Measurements from ENCODE around the gene FXYD2. TPM values are rescaled to one million over a fixed set of nuclear protein-coding genes. Genes with fewer than 3 reads are reported as not detected.

Gene FXYD2
- total and polyA plus RNA-seq, 2 of the 13 experiments (the other 11 are each of a cell fraction or from before 2014, with no cell fraction given), result 45.9 to 106 TPM

GRCh38 chr11:117774553-117774952, 50.0 kb downstream of the FXYD2 start:
- Histone ChIP-seq H3K4me1 (ENCODE audit: insufficient read depth, low read length) (no peaks in the 10 kb centered on the region), H3K36me3 (replicated peaks in 1 of 2; ENCODE audit: control insufficient read depth in 1 of 2, insufficient read depth in 2 of 2, low read length in 2 of 2) (no peaks in the 10 kb centered on the region), H3K79me2 (ENCODE audit: insufficient read depth, low read length) (no peaks in the 10 kb centered on the region), H3K4me2 (ENCODE audit: low read depth, low read length) (no peak overlapping the region), H3K27ac (ENCODE audit: extremely low read length, insufficient read depth, low read length) (no peak overlapping the region), H4K20me1 (ENCODE audit: insufficient read depth, low read length) (no peaks in the 10 kb centered on the region), H3K4me3 (replicated peaks in 1 of 3; ENCODE audit: insufficient read depth in 1 of 3, low read depth in 2 of 3, low read length in 3 of 3) (no peak overlapping the region), H3K9ac (ENCODE audit: insufficient read depth, low read depth, low read length) (no peak overlapping the region), H3K27me3 (ENCODE audit: control insufficient read depth in 1 of 2, insufficient read depth in 2 of 2, low read length in 2 of 2) (no peaks in the 10 kb centered on the region), H2AFZ (ENCODE audit: low read length) (no peak overlapping the region), H3K9me3 (ENCODE audit: low read length) (no peaks in the 10 kb centered on the region)
- in situ Hi-C loops (cut with HindIII; ENCODE audit: extremely low pct_ligation_motif_present, low pct_unique_long_range_greater_than_20kb) (no loop called here), intact Hi-C loops (cut with micrococcal nuclease; ENCODE audit: unreplicated experiment) (no loop called here)
- ATAC-seq, result no peak
- CTCF ChIA-PET (ENCODE audit: low intra/inter-chr PET ratio, low total read pairs), result no interaction called here
- POLR2A ChIA-PET, result no interaction called here
- BruUV-seq (replicated peaks), result no TSS peak
- DNase-seq (ENCODE audit: low spot score), result no peak
- FAIRE-seq, result no peak
- TF ChIP-seq ZUFSP (CRISPR knock-in tag; IDR thresholded peaks at IDR 0.05; ENCODE audit: borderline replicate concordance), result no peak
- TF ChIP-seq ZNF24 (IDR thresholded peaks at IDR 0.05), result no peak
- TF ChIP-seq CCDC6 (CRISPR knock-in tag; IDR thresholded peaks at IDR 0.05), result no peak
- no peak for TF ChIP-seq PREB (CRISPR knock-in tag; IDR thresholded peaks at IDR 0.05)
- TF ChIP-seq ZNF343 (CRISPR knock-in tag; IDR thresholded peaks at IDR 0.05), result no peak
- TF ChIP-seq IRX3 (CRISPR knock-in tag; IDR thresholded peaks at IDR 0.05; ENCODE audit: borderline replicate concordance, low read depth), result no peak
- WGBS (ENCODE audit: low lambda C conversion rate), result 52% methylated on average over 3 of the region's 3 CpGs

- DNase-seq (ENCODE audit: low spot score) (no peak), FAIRE-seq (no peak), ATAC-seq (no peak)
- Histone ChIP-seq H3K79me2 (ENCODE audit: insufficient read depth, low read length) (no peaks in the 10 kb centered on the region), H3K4me3 (replicated peaks in 1 of 3; ENCODE audit: insufficient read depth in 1 of 3, low read depth in 2 of 3, low read length in 3 of 3) (no peak overlapping the region), H3K27me3 (ENCODE audit: control insufficient read depth in 1 of 2, insufficient read depth in 2 of 2, low read length in 2 of 2) (no peaks in the 10 kb centered on the region), H2AFZ (ENCODE audit: low read length) (no peak overlapping the region), H3K4me2 (ENCODE audit: low read depth, low read length) (no peak overlapping the region), H3K9me3 (ENCODE audit: low read length) (no peaks in the 10 kb centered on the region), H3K4me1 (ENCODE audit: insufficient read depth, low read length) (no peaks in the 10 kb centered on the region), H3K36me3 (replicated peaks in 1 of 2; ENCODE audit: control insufficient read depth in 1 of 2, insufficient read depth in 2 of 2, low read length in 2 of 2) (no peaks in the 10 kb centered on the region), H3K27ac (ENCODE audit: extremely low read length, insufficient read depth, low read length) (no peak overlapping the region), H3K9ac (ENCODE audit: insufficient read depth, low read depth, low read length) (no peak overlapping the region), H4K20me1 (ENCODE audit: insufficient read depth, low read length) (no peaks in the 10 kb centered on the region)
- BruUV-seq (replicated peaks), result no TSS peak
- in situ Hi-C loops (cut with HindIII; ENCODE audit: extremely low pct_ligation_motif_present, low pct_unique_long_range_greater_than_20kb) (no loop called here), intact Hi-C loops (cut with micrococcal nuclease; ENCODE audit: unreplicated experiment) (no loop called here)
- ChIA-PET CTCF (ENCODE audit: low intra/inter-chr PET ratio, low total read pairs) (no interaction called here), POLR2A (no interaction called here)
- 46% methylated on average over 6 of the region's 6 CpGs for WGBS (ENCODE audit: low lambda C conversion rate)
- no peak for TF ChIP-seq ZBTB8A (CRISPR knock-in tag; IDR thresholded peaks at IDR 0.05; ENCODE audit: borderline replicate concordance, low read depth)
- no peak for TF ChIP-seq ZKSCAN5 (CRISPR knock-in tag; IDR thresholded peaks at IDR 0.05)
- no peak for TF ChIP-seq ZSCAN25 (CRISPR knock-in tag; IDR thresholded peaks at IDR 0.05)
- no peak for TF ChIP-seq ZNF567 (CRISPR knock-in tag; IDR thresholded peaks at IDR 0.05; ENCODE audit: borderline replicate concordance)
- no peak for TF ChIP-seq ATF6 (CRISPR knock-in tag; conservative IDR thresholded peaks at IDR 0.05)
- TF ChIP-seq THAP8 (CRISPR knock-in tag; IDR thresholded peaks at IDR 0.05; ENCODE audit: borderline replicate concordance), result no peak
- TF ChIP-seq SNRNP70 (IDR thresholded peaks at IDR 0.05; ENCODE audit: low read depth, low read length), result no peak
- no peak for TF ChIP-seq ATF7 (IDR thresholded peaks at IDR 0.05)
- no peak for TF ChIP-seq ATF7 (CRISPR knock-in tag; IDR thresholded peaks at IDR 0.05)
These were observed 52.2 kb downstream of the FXYD2 start for GRCh38 chr11:117772360-117772759.

All from HepG2 (cell line).